Measurements from ENCODE around the gene ATG101. TPM values are rescaled to one million over a fixed set of nuclear protein-coding genes. Genes with fewer than 3 reads are reported as not detected.

ATG101 gene
- polyA plus RNA-seq, 1 of the 3 experiments (the other 2 are of a cell fraction): 160 TPM

- CTCF ChIA-PET: interaction anchor here (1.3 to 30.2 kb wide), 4 partner anchors 9 to 54 kb away, joined by 6 to 949 read pairs (median 41); partner anchors contain the start of genes ATG101 and SMIM41
- peaks cover 8 to 12% of the 10 kb centered on the region in 2 experiments; a peak in 2 of 4 replicates for H3K4me1 ChIP-seq (ENCODE audit: control insufficient read depth in 1 of 2, insufficient read depth in 2 of 2, low read depth in 1 of 2, low read length in 1 of 2)
- H3K79me2 ChIP-seq (ENCODE audit: insufficient read depth): no peaks in the 10 kb centered on the region
- H3F3A ChIP-seq (replicated peaks; ENCODE audit: insufficient read depth): peaks cover 6% of the 10 kb centered on the region
- 90% methylated on average over 7 of the region's 7 CpGs for WGBS (ENCODE audit: low lambda C conversion rate)
- H3K4me3 ChIP-seq (ENCODE audit: low read depth in 2 of 2, low read length in 1 of 2): no peak overlapping the region
- H3K36me3 ChIP-seq (replicated peaks in 1 of 2; ENCODE audit: control insufficient read depth in 1 of 2, insufficient read depth in 2 of 2, low read length in 1 of 2): no peaks in the 10 kb centered on the region
- H3K4me2 ChIP-seq: no peak overlapping the region
- POLR2A ChIA-PET: interaction anchor here (1.3 to 1.6 kb wide), 2 partner anchors 14 to 16 kb away, joined by 3 to 5 read pairs; no protein-coding TSS in a partner anchor
- H3K27ac ChIP-seq (ENCODE audit: low read depth in 2 of 2, low read length in 1 of 2): no peak overlapping the region
- TF ChIP-seq GATA2 (CRISPR knock-in tag; IDR thresholded peaks at IDR 0.05) (no peak), JUND (IDR thresholded peaks at IDR 0.05) (no peak)
- no peak overlapping the region for H3K9ac ChIP-seq
- no peaks in the 10 kb centered on the region for H3K9me2 ChIP-seq
- no peaks in the 10 kb centered on the region for H3K27me3 ChIP-seq (ENCODE audit: insufficient read depth)
- no peak overlapping the region for H2AFZ ChIP-seq (ENCODE audit: low read depth)
- peaks cover 5% of the 10 kb centered on the region; the same call in 1 of the 2 replicates for H4K20me1 ChIP-seq (ENCODE audit: insufficient read depth)
- no peaks in the 10 kb centered on the region for H3K9me3 ChIP-seq
- DNase-seq: no peak
Observed at GRCh38 chr12:52046859-52047258, 22.9 kb upstream of the ATG101 start.

- no peak overlapping the region for H3K27ac ChIP-seq (ENCODE audit: low read depth in 2 of 2, low read length in 1 of 2)
- 92% methylated on average over 4 of the region's 4 CpGs for WGBS (ENCODE audit: low lambda C conversion rate)
- POLR2A ChIA-PET: no interaction called here
Observed at GRCh38 chr12:52049286-52049685, 20.5 kb upstream of the ATG101 start.

DNA sequence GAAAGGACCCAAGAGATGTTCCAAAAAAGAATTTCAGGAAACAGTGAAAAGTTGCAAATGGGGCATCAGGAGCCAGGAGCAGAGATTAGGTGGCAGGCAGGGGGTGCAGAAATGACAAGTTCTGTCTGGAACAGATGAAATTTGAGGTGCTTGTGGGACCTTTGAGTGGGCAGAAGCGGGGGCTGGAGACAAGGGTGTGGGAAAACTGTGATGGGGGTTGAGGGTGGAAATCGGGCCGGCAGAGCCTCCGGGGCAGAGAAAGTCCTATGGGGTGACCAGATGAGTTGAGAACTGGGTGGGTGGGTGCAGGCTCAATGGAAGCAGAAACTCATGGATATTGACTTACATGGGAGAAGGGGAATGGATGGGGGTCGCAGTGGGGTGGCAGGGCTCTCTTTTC lies 20.1 kb upstream of the ATG101 start:
- no peaks in the 10 kb centered on the region for H3K36me3 ChIP-seq (replicated peaks in 1 of 2; ENCODE audit: control insufficient read depth in 1 of 2, insufficient read depth in 2 of 2, low read length in 1 of 2)
- no peaks in the 10 kb centered on the region for H3K9me2 ChIP-seq
- no peaks in the 10 kb centered on the region for H3K9me3 ChIP-seq
- no peak overlapping the region for H3K27ac ChIP-seq (ENCODE audit: low read depth in 2 of 2, low read length in 1 of 2)
- no peak overlapping the region for H2AFZ ChIP-seq (ENCODE audit: low read depth)
- no peak for DNase-seq
- ChIA-PET POLR2A (interaction anchor here (0.6 kb wide), 1 partner anchor 46 kb away, joined by 3 read pairs; no protein-coding TSS in a partner anchor), CTCF (interaction anchor here (2.2 to 15.6 kb wide), 2 partner anchors 8 to 22 kb away, joined by 6 to 279 read pairs; no protein-coding TSS in a partner anchor)
- H3K4me2 ChIP-seq: no peak overlapping the region
- no peak for TF ChIP-seq CTCF (IDR thresholded peaks at IDR 0.05)
- over 99% methylated on average over 5 of the region's 5 CpGs for WGBS (ENCODE audit: low lambda C conversion rate)
- H3K27me3 ChIP-seq (ENCODE audit: insufficient read depth): no peaks in the 10 kb centered on the region
- H3K79me2 ChIP-seq (ENCODE audit: insufficient read depth): no peaks in the 10 kb centered on the region
- peaks cover 8 to 12% of the 10 kb centered on the region in 2 experiments; a peak in 2 of 4 replicates for H3K4me1 ChIP-seq (ENCODE audit: control insufficient read depth in 1 of 2, insufficient read depth in 2 of 2, low read depth in 1 of 2, low read length in 1 of 2)
- H3K4me3 ChIP-seq (ENCODE audit: low read depth in 2 of 2, low read length in 1 of 2): no peak overlapping the region
- no peak overlapping the region for H3K9ac ChIP-seq
- peaks cover 8% of the 10 kb centered on the region for H3F3A ChIP-seq (replicated peaks; ENCODE audit: insufficient read depth)
- H4K20me1 ChIP-seq (ENCODE audit: insufficient read depth): peaks cover 14% of the 10 kb centered on the region

More at GRCh38 chr12:52049286-52049685, 20.5 kb upstream of the ATG101 start:
- Histone ChIP-seq H3K79me2 (ENCODE audit: insufficient read depth) (no peaks in the 10 kb centered on the region), H3K9me3 (no peaks in the 10 kb centered on the region), H3K4me1 (ENCODE audit: control insufficient read depth in 1 of 2, insufficient read depth in 2 of 2, low read depth in 1 of 2, low read length in 1 of 2) (peaks cover 8 to 12% of the 10 kb centered on the region in 2 experiments; a peak in 2 of 4 replicates), H3K4me3 (ENCODE audit: low read depth in 2 of 2, low read length in 1 of 2) (no peak overlapping the region), H3K36me3 (replicated peaks in 1 of 2; ENCODE audit: control insufficient read depth in 1 of 2, insufficient read depth in 2 of 2, low read length in 1 of 2) (no peaks in the 10 kb centered on the region), H3K27me3 (ENCODE audit: insufficient read depth) (no peaks in the 10 kb centered on the region), H2AFZ (ENCODE audit: low read depth) (no peak overlapping the region), H3K9me2 (no peaks in the 10 kb centered on the region), H3F3A (replicated peaks; ENCODE audit: insufficient read depth) (peaks cover 8% of the 10 kb centered on the region), H3K4me2 (no peak overlapping the region), H3K9ac (no peak overlapping the region), H4K20me1 (ENCODE audit: insufficient read depth) (peaks cover 14% of the 10 kb centered on the region)
- CTCF ChIA-PET: interaction anchor here (6.8 kb wide), 1 partner anchor 24 kb away, joined by 76 read pairs; no protein-coding TSS in a partner anchor
- TF ChIP-seq POLR2AphosphoS5 (IDR thresholded peaks at IDR 0.05; ENCODE audit: low read depth, low read length): no peak
- no peak for TF ChIP-seq CTCF (IDR thresholded peaks at IDR 0.05)
- no peak for DNase-seq

Measured in SK-N-SH (cell line).